ENCODE results near the gene SLC23A1. TPM values are rescaled to one million over a fixed set of nuclear protein-coding genes. Genes with fewer than 3 reads are reported as not detected.

The SLC23A1 gene
- total RNA-seq, 1 donor from 2014 or later = 1.4 TPM

DNA sequence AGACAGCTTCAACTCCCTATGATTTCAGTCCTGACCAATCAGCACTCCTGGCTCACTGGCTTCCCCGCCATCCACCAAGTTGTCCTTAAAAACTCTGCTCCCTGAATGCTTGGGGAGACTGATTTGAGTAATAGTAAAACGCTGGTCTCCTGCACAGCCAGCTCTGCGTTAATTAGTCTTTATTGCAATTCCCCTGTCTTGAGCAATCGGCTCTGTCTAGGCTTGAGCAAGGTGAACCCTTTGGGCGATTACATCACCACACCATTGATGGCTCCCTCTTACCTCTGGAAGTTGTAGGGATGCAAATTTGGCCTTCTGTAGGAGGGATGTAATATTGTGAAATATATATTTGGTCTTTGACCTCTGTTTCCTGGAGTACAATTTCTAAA lies 2.9 kb upstream of the SLC23A1 start:
- no peak overlapping the region for H3K4me3 Mint-ChIP-seq
- POLR2A ChIA-PET = interaction anchor here (0.6 to 1.1 kb wide), 3 partner anchors 8 to 92 kb away, joined by 3 read pairs; partner anchors contain the start of genes MATR3 and SPATA24
- peak overlapping the region; percentile 95 for H3K27ac Mint-ChIP-seq
- CTCF ChIA-PET = interaction anchor here (2.4 kb wide), 1 partner anchor 44 kb away, joined by 11 read pairs; the partner anchor contains the start of gene PAIP2
- TF ChIP-seq, protein P1, sequence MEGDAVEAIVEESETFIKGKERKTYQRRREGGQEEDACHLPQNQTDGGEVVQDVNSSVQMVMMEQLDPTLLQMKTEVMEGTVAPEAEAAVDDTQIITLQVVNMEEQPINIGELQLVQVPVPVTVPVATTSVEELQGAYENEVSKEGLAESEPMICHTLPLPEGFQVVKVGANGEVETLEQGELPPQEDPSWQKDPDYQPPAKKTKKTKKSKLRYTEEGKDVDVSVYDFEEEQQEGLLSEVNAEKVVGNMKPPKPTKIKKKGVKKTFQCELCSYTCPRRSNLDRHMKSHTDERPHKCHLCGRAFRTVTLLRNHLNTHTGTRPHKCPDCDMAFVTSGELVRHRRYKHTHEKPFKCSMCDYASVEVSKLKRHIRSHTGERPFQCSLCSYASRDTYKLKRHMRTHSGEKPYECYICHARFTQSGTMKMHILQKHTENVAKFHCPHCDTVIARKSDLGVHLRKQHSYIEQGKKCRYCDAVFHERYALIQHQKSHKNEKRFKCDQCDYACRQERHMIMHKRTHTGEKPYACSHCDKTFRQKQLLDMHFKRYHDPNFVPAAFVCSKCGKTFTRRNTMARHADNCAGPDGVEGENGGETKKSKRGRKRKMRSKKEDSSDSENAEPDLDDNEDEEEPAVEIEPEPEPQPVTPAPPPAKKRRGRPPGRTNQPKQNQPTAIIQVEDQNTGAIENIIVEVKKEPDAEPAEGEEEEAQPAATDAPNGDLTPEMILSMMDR (IDR thresholded peaks at IDR 0.05) = no peak
- intact Hi-C loops (cut with micrococcal nuclease) = loop anchor here (2.0 kb wide), 1 partner anchor 17 kb away; no protein-coding TSS in a partner anchor
- no peaks in the 10 kb centered on the region for H3K9me3 Mint-ChIP-seq
- DNase-seq (no peak), ATAC-seq (ENCODE audit: low read depth) (no peak)
- peaks cover 5% of the 10 kb centered on the region for H3K36me3 Mint-ChIP-seq (ENCODE audit: low read depth)
- no peaks in the 10 kb centered on the region for H3K27me3 Mint-ChIP-seq
- peaks cover 90% of the 10 kb centered on the region for H3K4me1 Mint-ChIP-seq

DNA sequence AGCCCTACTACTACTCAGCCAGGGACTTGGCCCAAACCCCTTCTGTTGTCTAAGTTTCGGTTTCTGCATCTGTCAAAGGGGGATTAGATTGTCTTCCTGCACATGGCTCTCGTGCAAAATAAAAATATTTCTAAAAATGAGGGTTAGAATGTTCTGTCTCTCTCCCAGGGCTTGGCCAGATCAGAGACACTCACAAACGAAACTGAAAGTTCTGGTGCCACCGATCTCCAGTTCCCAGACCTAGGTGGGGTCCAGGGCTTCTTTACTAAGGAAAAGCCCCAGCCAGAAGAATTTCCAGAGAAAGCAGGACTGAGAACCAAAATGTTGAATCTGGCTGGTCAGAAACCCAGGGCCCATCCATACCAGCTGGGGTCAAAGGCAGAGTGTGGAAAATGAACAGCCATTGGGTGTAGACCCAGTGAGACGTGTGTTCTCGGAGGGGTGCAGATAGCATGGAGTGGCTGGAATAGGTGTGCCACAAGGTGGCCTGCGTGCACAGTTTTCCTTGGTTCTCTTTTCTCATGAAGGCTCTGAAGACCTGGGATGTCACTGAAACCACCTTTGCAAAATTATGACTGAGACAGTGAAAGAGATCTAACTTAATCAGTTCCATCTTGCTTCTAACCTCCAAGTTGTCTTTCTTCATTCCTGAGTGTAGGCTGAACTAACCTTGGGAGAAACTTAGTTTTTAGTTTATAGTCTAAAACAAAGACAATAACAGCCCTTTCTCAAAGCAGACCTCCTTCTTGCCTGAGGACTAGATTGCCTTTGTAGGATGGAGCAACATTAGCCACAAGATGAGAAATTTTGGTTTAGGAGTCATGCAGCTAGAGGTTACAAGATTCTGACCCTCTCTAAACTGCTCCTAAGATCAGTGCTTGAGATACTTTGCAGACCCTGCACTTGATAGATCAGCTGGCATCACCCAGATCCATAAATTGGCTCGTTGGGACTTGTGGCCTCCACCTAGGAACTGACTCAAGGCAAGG lies 2.3 kb upstream of the SLC23A1 start:
- intact Hi-C loops (cut with micrococcal nuclease) = loop anchor here (2.0 kb wide), 1 partner anchor 17 kb away; no protein-coding TSS in a partner anchor
- ChIA-PET POLR2A (interaction anchor here (0.8 kb wide), 2 partner anchors 8 to 19 kb away, joined by 3 to 4 read pairs; partner anchors contain the start of gene SPATA24), CTCF (interaction anchor here (1.4 kb wide), 1 partner anchor 44 kb away, joined by 3 read pairs; the partner anchor contains the start of gene PAIP2)
- no peaks in the 10 kb centered on the region for H3K9me3 Mint-ChIP-seq
- peaks cover 5% of the 10 kb centered on the region for H3K36me3 Mint-ChIP-seq (ENCODE audit: low read depth)
- peak overlapping the region; percentile 95 for H3K27ac Mint-ChIP-seq
- H3K4me3 Mint-ChIP-seq = peak overlapping the region; percentile 60
- DNase-seq (no peak), ATAC-seq (ENCODE audit: low read depth) (no peak)
- TF ChIP-seq, protein P1 (IDR thresholded peaks at IDR 0.05) = no peak
- H3K4me1 Mint-ChIP-seq = peaks cover 85% of the 10 kb centered on the region
- no peaks in the 10 kb centered on the region for H3K27me3 Mint-ChIP-seq

DNA sequence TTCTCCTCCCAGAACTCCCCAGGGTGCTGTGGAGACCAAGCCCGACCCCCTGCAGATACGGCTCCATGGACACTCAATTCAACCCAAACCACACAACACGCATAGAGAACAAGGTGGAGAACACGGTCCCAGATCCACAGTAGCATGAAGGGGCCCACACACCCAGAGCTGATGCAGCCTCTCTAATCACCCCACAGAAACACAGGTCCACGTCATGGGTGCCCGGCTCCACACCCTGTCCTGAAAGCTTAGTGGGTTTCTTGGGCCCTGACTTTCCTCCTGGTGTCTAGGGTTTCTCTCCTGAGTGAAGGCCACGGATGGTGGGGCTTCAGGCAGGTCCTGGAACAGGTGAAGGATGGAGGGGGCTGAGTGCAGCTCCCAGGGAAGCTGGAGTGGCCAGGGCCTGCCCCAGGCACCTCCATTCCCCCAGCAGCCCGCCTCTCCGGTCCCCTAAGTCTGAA lies 1.5 kb upstream of the SLC23A1 start:
- Mint-ChIP-seq H3K27me3 (no peaks in the 10 kb centered on the region), H3K4me3 (peak overlapping the region; percentile 60), H3K27ac (peak overlapping the region; percentile 95), H3K36me3 (ENCODE audit: low read depth) (peaks cover 5% of the 10 kb centered on the region), H3K4me1 (peaks cover 80% of the 10 kb centered on the region), H3K9me3 (no peaks in the 10 kb centered on the region)
- ATAC-seq (ENCODE audit: low read depth) (no peak), DNase-seq (no peak)
- ChIA-PET CTCF (interaction anchor here (1.4 kb wide), 1 partner anchor 43 kb away, joined by 3 read pairs; the partner anchor contains the start of gene PAIP2), POLR2A (interaction anchor here (0.8 to 1.2 kb wide), 4 partner anchors 9 to 91 kb away, joined by 3 to 4 read pairs (median 3); partner anchors contain the start of gene PAIP2)
- intact Hi-C loops (cut with micrococcal nuclease) = no loop called here
- TF ChIP-seq, protein P1 (IDR thresholded peaks at IDR 0.05) = no peak

DNA sequence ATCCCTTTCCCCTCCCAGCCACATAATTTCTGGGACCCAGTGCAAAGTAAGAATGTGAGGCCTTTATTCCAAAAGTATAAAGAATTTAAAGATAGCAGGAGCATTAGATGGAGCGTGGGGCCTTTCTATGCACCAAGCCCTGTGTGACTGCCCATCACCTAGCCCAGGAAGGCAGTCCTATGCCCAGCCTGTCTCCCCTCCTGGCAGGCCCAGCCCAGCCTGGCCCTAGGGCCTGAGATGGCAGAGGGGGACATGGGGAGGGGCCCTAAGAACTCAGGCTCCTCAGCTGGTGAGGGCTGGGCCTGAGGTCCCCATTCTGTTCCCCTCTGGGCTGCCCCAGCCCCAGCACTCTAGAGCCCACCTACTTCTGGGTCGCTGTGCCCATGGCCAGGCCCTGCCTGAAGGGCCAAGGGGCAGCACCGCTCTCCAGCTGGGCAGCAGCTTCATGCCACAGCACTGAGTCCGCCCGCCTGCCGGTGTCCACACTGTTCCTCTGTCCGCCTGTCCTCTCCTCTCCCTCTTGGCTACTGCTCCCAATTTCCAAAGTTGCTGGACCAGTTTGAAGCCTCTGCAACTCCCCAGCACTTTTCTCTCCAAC lies 995 bp upstream of the SLC23A1 start:
- CTCF ChIA-PET = interaction anchor here (1.4 kb wide), 1 partner anchor 42 kb away, joined by 3 read pairs; the partner anchor contains the start of gene PAIP2
- no peak for ATAC-seq (ENCODE audit: low read depth)
- Mint-ChIP-seq H3K27ac (peak overlapping the region; percentile 95), H3K4me1 (peaks cover 75% of the 10 kb centered on the region), H3K9me3 (no peaks in the 10 kb centered on the region), H3K27me3 (no peaks in the 10 kb centered on the region), H3K36me3 (ENCODE audit: low read depth) (peaks cover under 1% of the 10 kb centered on the region), H3K4me3 (peak overlapping the region; percentile 60)
- intact Hi-C loops (cut with micrococcal nuclease) = no loop called here
- POLR2A ChIA-PET = interaction anchor here (0.8 to 1.2 kb wide), 4 partner anchors 9 to 90 kb away, joined by 3 to 4 read pairs (median 3); partner anchors contain the start of gene PAIP2
- no peak for DNase-seq
- TF ChIP-seq, protein P1 (IDR thresholded peaks at IDR 0.05) = no peak
